Transverse colon (tissue), 4 donors: ENCODE measurements around the gene VPS11.
A peak's percentile ranks its signal among the peaks of the same experiment; 100 is the strongest.

Source experiments
- CTCF ChIP-seq, 5 experiments: fragments of 200-600 bp in 3 of 5; fragments of 450-650 bp in 2 of 5; sonication (generic) in 3 of 5; IDR thresholded peaks; 1 replicate in 2 of 5; 2 replicates in 3 of 5; pipeline ENCODE4 v1.5.1; 2016 to 2017; ENCODE audit warnings: antibody characterized with exemption in 5 of 5, inconsistent platforms in 3 of 5, mild to moderate bottlenecking in 2 of 5, moderate library complexity in 1 of 5
- EP300 ChIP-seq: sonication (generic); formaldehyde crosslinking; IDR thresholded peaks from one replicate; pipeline ENCODE4 v1.6.1; 2017; ENCODE audit warnings: antibody characterized with exemption, low read depth
- POLR2A ChIP-seq: fragments of 450-650 bp; IDR thresholded peaks from one replicate; pipeline ENCODE4 v1.6.1; 2016; ENCODE audit warnings: antibody characterized with exemption, mild to moderate bottlenecking, moderate library complexity
- POLR2AphosphoS5 ChIP-seq, 3 donors: sonication (generic); formaldehyde crosslinking; IDR thresholded peaks; one replicate each; pipeline ENCODE4 v1.6.1; 2016; ENCODE audit warnings: antibody characterized with exemption in 3 of 3

GRCh38 chr11:119121008-119121810 lies 53.6 kb downstream of the VPS11 start, which contains the start of gene HINFP:
- no peak for TF ChIP-seq EP300
- no peak for TF ChIP-seq CTCF (IDR thresholded peaks at IDR 0.05)
- TF ChIP-seq POLR2A: peak; percentile 72
- peak; percentile 69 to 87 (median 80) for TF ChIP-seq POLR2AphosphoS5 (IDR thresholded peaks at IDR 0.05)
